K562 (cell line): Measurements from ENCODE around the gene GAL3ST1. TPM values are rescaled to one million over a fixed set of nuclear protein-coding genes. Genes with fewer than 3 reads are reported as not detected.
"Not testable (repeated sequence)": the region's sequence is repeated elsewhere in the genome, so short reads cannot be mapped to it uniquely, and the experiment has no call there.

Experiments used
- ATAC-seq: fragments of 200-7000 bp; cut with Tn5 transposase; 3 replicates; pipeline ENCODE4 v1.9.1; 2020; ENCODE audit warnings: moderate library complexity
- BruUV-seq: library from RNA; stranded (reverse); fragments of 400-500 nt; replicated peaks from 2 replicates; lab custom pipeline; 2021; lab: Mats Ljungman, UMichigan
- CTCF ChIA-PET: fragments of 300-600 bp; formaldehyde crosslinking; extraction: SDS; loops from one replicate; lab custom pipeline; 2021; ENCODE audit warnings: low intra/inter-chr PET ratio; lab: Yijun Ruan, JAX
- POLR2A ChIA-PET: fragments of 300-600, 350-650 bp; sonication (Branson Sonifier 250); formaldehyde crosslinking; extraction: SDS; loops from one replicate; lab custom pipeline; 2021; ENCODE audit warnings: antibody characterized with exemption, inconsistent platforms; lab: Yijun Ruan, JAX
- DNase-seq, 4 experiments: peaks; one replicate each; pipeline versions ENCODE4 v3.0.0 to v3.0.0-alpha.2; 2011 to 2018; ENCODE audit warnings: low spot score in 3 of 4, mixed read lengths in 3 of 4; ENCODE audit errors: extremely low read depth in 1 of 4
- FAIRE-seq: peaks from 2 replicates; lab custom pipeline; 2011; peaks lifted over from hg19 to GRCh38; lab: Jason Lieb, UNC
- H2AFZ ChIP-seq: 2 replicates; pipeline ENCODE4 v1.6.0; 2011; ENCODE audit warnings: low read depth, low read length, control low read depth, inconsistent platforms
- H3K27ac ChIP-seq: fragments of 200-600 bp; 3 replicates; pipeline ENCODE4 v1.8.0; 2011; ENCODE audit warnings: low read depth, mild to moderate bottlenecking, control low read depth, inconsistent platforms, low read length, moderate library complexity, mixed read lengths; ENCODE audit errors: extremely low read depth
- H3K27me3 ChIP-seq, 2 experiments: fragments of 300-600 bp in 1 of 2; 2 replicates in 1 of 2; 3 replicates in 1 of 2; pipeline versions ENCODE4 v1.6.0 to v1.8.0; 2011; ENCODE audit warnings: inconsistent platforms in 2 of 2, low read length in 2 of 2, mild to moderate bottlenecking in 1 of 2, mixed read lengths in 1 of 2, moderate library complexity in 1 of 2; ENCODE audit not compliant: control insufficient read depth in 2 of 2, insufficient read depth in 2 of 2
- H3K36me3 ChIP-seq: fragments of 300-600 bp; 3 replicates; pipeline ENCODE4 v1.8.0; 2011; ENCODE audit warnings: mild to moderate bottlenecking, low read length, inconsistent platforms; ENCODE audit not compliant: control insufficient read depth, insufficient read depth
- H3K4me1 ChIP-seq, 2 experiments: fragments of 200-600 bp in 1 of 2; replicated peaks in 1 of 2; 2 replicates in 1 of 2; 3 replicates in 1 of 2; pipeline versions ENCODE4 v1.5.1 to v1.8.0; 2011; ENCODE audit warnings: inconsistent platforms in 2 of 2, low read length in 2 of 2, mild to moderate bottlenecking in 1 of 2, mixed read lengths in 1 of 2, moderate library complexity in 1 of 2; ENCODE audit not compliant: control insufficient read depth in 2 of 2, insufficient read depth in 2 of 2
- H3K4me2 ChIP-seq: 2 replicates; pipeline ENCODE4 v1.6.1; 2011; ENCODE audit warnings: low read length, control low read depth, inconsistent platforms, mixed read lengths; ENCODE audit not compliant: insufficient read depth
- H3K4me3 ChIP-seq: fragments of 200-600 bp; sonication (generic), shearing (Covaris generic); 2 replicates; pipeline ENCODE4 v1.5.1; 2016; ENCODE audit warnings: control low read depth, inconsistent platforms
- H3K79me2 ChIP-seq: fragments of 200-600 bp; 3 replicates; pipeline ENCODE4 v1.8.0; 2011; ENCODE audit warnings: low read length, inconsistent platforms; ENCODE audit not compliant: control insufficient read depth, insufficient read depth
- H3K9ac ChIP-seq, 2 experiments: 2 replicates each; pipeline versions ENCODE4 v1.6.0 to v1.6.1; 2011; ENCODE audit warnings: low read depth in 2 of 2, low read length in 2 of 2, control low read depth in 1 of 2, inconsistent platforms in 1 of 2, mild to moderate bottlenecking in 1 of 2, mixed read lengths in 1 of 2; ENCODE audit not compliant: insufficient read depth in 1 of 2
- H3K9me1 ChIP-seq: one replicate; pipeline ENCODE4 v1.6.0; 2011; ENCODE audit warnings: inconsistent platforms, mild to moderate bottlenecking, low read length, moderate library complexity; ENCODE audit not compliant: control insufficient read depth, insufficient read depth
- H3K9me3 ChIP-seq: replicated peaks from 2 replicates; pipeline ENCODE4 v1.5.1; 2011; ENCODE audit warnings: low read depth, low read length, inconsistent platforms; ENCODE audit not compliant: control insufficient read depth, insufficient read depth
- H4K20me1 ChIP-seq: replicated peaks from 2 replicates; pipeline ENCODE4 v1.6.1; 2011; ENCODE audit warnings: low read length, inconsistent platforms, mixed read lengths; ENCODE audit not compliant: control insufficient read depth, insufficient read depth
- JUND ChIP-seq, 2 experiments: IDR thresholded peaks; 2 replicates in 1 of 2; 3 replicates in 1 of 2; pipeline ENCODE4 v1.6.1; 2011; ENCODE audit warnings: borderline replicate concordance in 2 of 2, low read depth in 2 of 2, low read length in 2 of 2, improper control_type of control experiment in 1 of 2, missing biosample characterization in 1 of 2, missing genetic modification characterization in 1 of 2, missing genetic modification reagents in 1 of 2
- MAZ ChIP-seq, 2 experiments: fragments of 450-650 bp in 1 of 2; sonication (generic) in 1 of 2; formaldehyde crosslinking; IDR thresholded peaks in 1 of 2; conservative IDR thresholded peaks in 1 of 2; 2 replicates each; pipeline versions ENCODE4 v1.4.0 to v1.5.0; 2020; ENCODE audit warnings: mild to moderate bottlenecking in 1 of 2, missing genetic modification reagents in 1 of 2
- NFYB ChIP-seq: IDR thresholded peaks from 2 replicates; pipeline ENCODE4 v1.6.1; 2011; ENCODE audit warnings: mild to moderate bottlenecking, moderate library complexity; ENCODE audit not compliant: insufficient read length; ENCODE audit errors: extremely low read depth
- POLR2G ChIP-seq: fragments of 200-400 bp; formaldehyde crosslinking; IDR thresholded peaks from 2 replicates; pipeline ENCODE4 v1.6.1; 2017; ENCODE audit warnings: low read depth, mild to moderate bottlenecking, antibody characterized with exemption, low read length, moderate library complexity
- RAD21 ChIP-seq, 2 experiments: fragments of 250-450 bp in 1 of 2; fragments of 450-650 bp in 1 of 2; sonication (Bioruptor Pico) in 1 of 2; formaldehyde crosslinking in 1 of 2; IDR thresholded peaks in 1 of 2; conservative IDR thresholded peaks in 1 of 2; 2 replicates each; pipeline versions ENCODE4 v1.4.0 to v1.8.0; 2020 to 2022; ENCODE audit warnings: mild to moderate bottlenecking in 2 of 2, moderate library complexity in 1 of 2
- RBFOX2 ChIP-seq: fragments of 200-400 bp; formaldehyde crosslinking; IDR thresholded peaks from 2 replicates; pipeline ENCODE4 v1.6.1; 2017; ENCODE audit warnings: low read depth, mild to moderate bottlenecking, low read length, moderate library complexity
- ZNF24 ChIP-seq: fragments of 450-650 bp; IDR thresholded peaks from 2 replicates; pipeline ENCODE4 v1.6.1; 2016
- WGBS: fragments of 100-300 bp; shearing (Covaris generic); methylation state at CpG from one replicate; pipeline ENCODE4 v1.1.6; 2016; ENCODE audit warnings: low coverage, mixed read lengths; ENCODE audit not compliant: insufficient coverage; ENCODE audit errors: missing lambda C conversion rate; 5-methylcytosine and 5-hydroxymethylcytosine counted together
- in situ Hi-C: fragments of 300-500 bp; cut with MboI; formaldehyde crosslinking; loops from 4 replicates; pipeline ENCODE4 v1.15.0; 2018; ENCODE audit warnings: inconsistent platforms, mixed read lengths
- intact Hi-C: fragments of 100-400 bp; cut with micrococcal nuclease; formaldehyde crosslinking; loops from 2 replicates; pipeline ENCODE4 v1.14.2; 2022
- polyA plus RNA-seq, 8 experiments: library from polyadenylated mRNA; depleted of rRNA in 4 of 8; stranded (reverse) in 5 of 8; unstranded in 3 of 8; fragments of >200 nt; fragmentation: Nextera tagmentation in 2 of 8; fragmentation: Illumina TruSeq in 1 of 8; extraction: Ambion mirVana in 2 of 8; extraction: Trizol in 1 of 8; gene quantifications; 2 replicates each; pipeline versions ENCODE4 v1.2.1 to v1.2.3, GENCODE V29; 2011 to 2014; ENCODE audit warnings: inconsistent platforms in 1 of 8, missing spikeins in 1 of 8
- total RNA-seq, 7 experiments: library from RNA; depleted of rRNA in 6 of 7; stranded (reverse); fragments of >200 nt in 6 of 7; fragmentation: Illumina TruSeq in 2 of 7; extraction: Trizol in 2 of 7; gene quantifications; 2 replicates each; pipeline versions ENCODE4 v1.2.1 to v1.2.3, GENCODE V29; 2011 to 2021; ENCODE audit warnings: low replicate concordance in 1 of 7
- TF ChIP-seq, protein P1 (sequence below): IDR thresholded peaks from 2 replicates; pipeline ENCODE4 v1.6.1; 2011; ENCODE audit warnings: borderline replicate concordance, low read depth, mild to moderate bottlenecking, moderate library complexity, low read length; ENCODE audit not compliant: insufficient read depth, poor library complexity, severe bottlenecking
- TF ChIP-seq, protein P2 (sequence below): fragments of 200-800 bp; sonication (Bioruptor generic); IDR thresholded peaks from 2 replicates; pipeline ENCODE4 v1.6.1; 2017; ENCODE audit warnings: missing genetic modification characterization, missing compliant biosample characterization
- TF ChIP-seq, protein P3 (sequence below): sonication (generic); formaldehyde crosslinking; IDR thresholded peaks from 2 replicates; pipeline ENCODE4 v1.8.1; 2023; ENCODE audit warnings: mild to moderate bottlenecking, missing genetic modification reagents
- TF ChIP-seq, protein P4 (sequence below), 3 experiments: fragments of 200-800 bp in 1 of 3; sonication (Bioruptor generic) in 1 of 3; sonication (generic) in 1 of 3; formaldehyde crosslinking in 1 of 3; IDR thresholded peaks; 2 replicates each; pipeline versions ENCODE4 v1.6.1 to v1.8.0; 2016 to 2022; ENCODE audit warnings: mild to moderate bottlenecking in 2 of 3, missing compliant biosample characterization in 2 of 3, missing genetic modification characterization in 2 of 3, missing genetic modification reagents in 1 of 3

The GAL3ST1 gene
- total and polyA plus RNA-seq, 9 of the 15 experiments (the other 6 are each of a cell fraction or from before 2014, with no cell fraction given), result 0.03 to 1.9 (median 0.33) TPM; not detected in 1

DNA sequence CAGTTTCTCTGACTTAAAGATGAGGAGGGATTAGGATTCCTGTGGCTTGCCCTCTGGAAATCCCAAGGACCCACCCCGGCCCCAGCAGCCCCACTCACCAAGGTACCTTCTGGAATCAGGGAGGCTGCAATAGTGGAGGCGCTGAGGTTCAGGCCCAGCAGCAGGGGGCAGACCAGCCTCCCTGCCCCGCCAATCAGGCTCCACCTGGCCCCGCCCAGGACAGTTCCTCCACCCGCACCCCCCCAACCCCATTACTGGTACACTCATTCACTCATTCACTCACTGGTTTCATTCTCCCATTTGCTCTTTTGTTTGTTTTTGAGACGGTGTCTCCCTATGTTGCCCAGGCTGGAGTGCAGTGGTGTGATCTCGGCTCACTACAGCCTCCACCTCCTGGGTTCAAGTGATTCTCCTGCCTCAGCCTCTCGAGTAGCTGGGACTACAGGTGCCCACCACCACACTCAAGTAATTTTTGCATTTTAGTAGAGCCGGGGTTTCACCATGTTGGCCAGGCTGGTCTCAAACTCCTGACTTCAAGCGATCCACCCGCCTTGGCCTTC is 13.7 kb downstream of the GAL3ST1 start:
- ChIA-PET POLR2A (interaction anchor here (1.5 kb wide), 1 partner anchor 11 kb away, joined by 6 read pairs; no protein-coding TSS in a partner anchor), CTCF (interaction anchor here (0.6 to 1.1 kb wide), 2 partner anchors 194 to 670 kb away, joined by 3 read pairs; no protein-coding TSS in a partner anchor)
- DNase-seq (peak; percentile 69 to 86 (median 76)), FAIRE-seq (peak; percentile 35), ATAC-seq (peak; percentile 99)
- peak overlapping the region; percentile 19; the same call in 1 of the 2 replicates for H3K4me3 ChIP-seq
- H3K27ac ChIP-seq; H3K36me3 ChIP-seq; H3K27me3 ChIP-seq; H3K9me1 ChIP-seq; BruUV-seq; H4K20me1 ChIP-seq; H3K79me2 ChIP-seq; in situ Hi-C loops; H3K9me3 ChIP-seq; intact Hi-C loops; TF ChIP-seq JUND (tag; IDR thresholded peaks at IDR 0.05; ENCODE audit: borderline replicate concordance, low read depth, low read length): not testable (repeated sequence)
- peak overlapping the region in 1 of 2 experiments; percentile 79; a peak in 1 of 4 replicates for H3K9ac ChIP-seq
- H2AFZ ChIP-seq, result peak overlapping the region; percentile 81
- WGBS, result 48% methylated on average over 6 of the region's 11 CpGs
- peak overlapping the region; percentile 49 for H3K4me2 ChIP-seq
- peaks cover 0 to 20% of the 10 kb centered on the region in 2 experiments; a peak in 3 of 5 replicates for H3K4me1 ChIP-seq
- TF ChIP-seq NFYB, result peak; percentile 13
- TF ChIP-seq RAD21 (CRISPR knock-in tag; conservative IDR thresholded peaks at IDR 0.05 in 1 of 2, IDR thresholded peaks at IDR 0.05 in 1 of 2), result 0 out of 4 replicates have a peak, but pooled peaks of 1 of the 2 experiments have one; percentile 9
- 0 out of 2 replicates have a peak, but pooled peaks have one; percentile 25 for TF ChIP-seq RBFOX2
- TF ChIP-seq MAZ (CRISPR knock-in tag; conservative IDR thresholded peaks at IDR 0.05 in 1 of 2, IDR thresholded peaks at IDR 0.05 in 1 of 2), result peak in 1 of 2 experiments; percentile 39; a peak in 1 of 4 replicates
- 0 out of 2 replicates have a peak, but pooled peaks have one; percentile 9 for TF ChIP-seq JUND (IDR thresholded peaks at IDR 0.05; ENCODE audit: borderline replicate concordance, low read depth, low read length)
- peak; percentile 37 for TF ChIP-seq POLR2G
- TF ChIP-seq, protein P1, sequence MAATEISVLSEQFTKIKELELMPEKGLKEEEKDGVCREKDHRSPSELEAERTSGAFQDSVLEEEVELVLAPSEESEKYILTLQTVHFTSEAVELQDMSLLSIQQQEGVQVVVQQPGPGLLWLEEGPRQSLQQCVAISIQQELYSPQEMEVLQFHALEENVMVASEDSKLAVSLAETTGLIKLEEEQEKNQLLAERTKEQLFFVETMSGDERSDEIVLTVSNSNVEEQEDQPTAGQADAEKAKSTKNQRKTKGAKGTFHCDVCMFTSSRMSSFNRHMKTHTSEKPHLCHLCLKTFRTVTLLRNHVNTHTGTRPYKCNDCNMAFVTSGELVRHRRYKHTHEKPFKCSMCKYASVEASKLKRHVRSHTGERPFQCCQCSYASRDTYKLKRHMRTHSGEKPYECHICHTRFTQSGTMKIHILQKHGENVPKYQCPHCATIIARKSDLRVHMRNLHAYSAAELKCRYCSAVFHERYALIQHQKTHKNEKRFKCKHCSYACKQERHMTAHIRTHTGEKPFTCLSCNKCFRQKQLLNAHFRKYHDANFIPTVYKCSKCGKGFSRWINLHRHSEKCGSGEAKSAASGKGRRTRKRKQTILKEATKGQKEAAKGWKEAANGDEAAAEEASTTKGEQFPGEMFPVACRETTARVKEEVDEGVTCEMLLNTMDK, result peak; percentile 92
- TF ChIP-seq, protein P2, sequence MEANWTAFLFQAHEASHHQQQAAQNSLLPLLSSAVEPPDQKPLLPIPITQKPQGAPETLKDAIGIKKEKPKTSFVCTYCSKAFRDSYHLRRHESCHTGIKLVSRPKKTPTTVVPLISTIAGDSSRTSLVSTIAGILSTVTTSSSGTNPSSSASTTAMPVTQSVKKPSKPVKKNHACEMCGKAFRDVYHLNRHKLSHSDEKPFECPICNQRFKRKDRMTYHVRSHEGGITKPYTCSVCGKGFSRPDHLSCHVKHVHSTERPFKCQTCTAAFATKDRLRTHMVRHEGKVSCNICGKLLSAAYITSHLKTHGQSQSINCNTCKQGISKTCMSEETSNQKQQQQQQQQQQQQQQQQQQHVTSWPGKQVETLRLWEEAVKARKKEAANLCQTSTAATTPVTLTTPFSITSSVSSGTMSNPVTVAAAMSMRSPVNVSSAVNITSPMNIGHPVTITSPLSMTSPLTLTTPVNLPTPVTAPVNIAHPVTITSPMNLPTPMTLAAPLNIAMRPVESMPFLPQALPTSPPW (CRISPR knock-in tag), result peak; percentile 67
- TF ChIP-seq, protein P3, sequence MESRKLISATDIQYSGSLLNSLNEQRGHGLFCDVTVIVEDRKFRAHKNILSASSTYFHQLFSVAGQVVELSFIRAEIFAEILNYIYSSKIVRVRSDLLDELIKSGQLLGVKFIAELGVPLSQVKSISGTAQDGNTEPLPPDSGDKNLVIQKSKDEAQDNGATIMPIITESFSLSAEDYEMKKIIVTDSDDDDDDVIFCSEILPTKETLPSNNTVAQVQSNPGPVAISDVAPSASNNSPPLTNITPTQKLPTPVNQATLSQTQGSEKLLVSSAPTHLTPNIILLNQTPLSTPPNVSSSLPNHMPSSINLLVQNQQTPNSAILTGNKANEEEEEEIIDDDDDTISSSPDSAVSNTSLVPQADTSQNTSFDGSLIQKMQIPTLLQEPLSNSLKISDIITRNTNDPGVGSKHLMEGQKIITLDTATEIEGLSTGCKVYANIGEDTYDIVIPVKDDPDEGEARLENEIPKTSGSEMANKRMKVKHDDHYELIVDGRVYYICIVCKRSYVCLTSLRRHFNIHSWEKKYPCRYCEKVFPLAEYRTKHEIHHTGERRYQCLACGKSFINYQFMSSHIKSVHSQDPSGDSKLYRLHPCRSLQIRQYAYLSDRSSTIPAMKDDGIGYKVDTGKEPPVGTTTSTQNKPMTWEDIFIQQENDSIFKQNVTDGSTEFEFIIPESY (CRISPR knock-in tag), result peak; percentile 85
- TF ChIP-seq, protein P4, sequence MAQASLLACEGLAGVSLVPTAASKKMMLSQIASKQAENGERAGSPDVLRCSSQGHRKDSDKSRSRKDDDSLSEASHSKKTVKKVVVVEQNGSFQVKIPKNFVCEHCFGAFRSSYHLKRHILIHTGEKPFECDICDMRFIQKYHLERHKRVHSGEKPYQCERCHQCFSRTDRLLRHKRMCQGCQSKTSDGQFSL (CRISPR knock-in tag; IDR thresholded peaks at IDR 0.05), result peak; percentile 92
- TF ChIP-seq, protein P4 (tag; IDR thresholded peaks at IDR 0.05), result peak in 1 of 2 experiments; percentile 60; a peak in 1 of 4 replicates
- peak; percentile 96 for TF ChIP-seq ZNF24
